Epidermal melanocyte (primary cell): ENCODE data around the gene TMEM92.
A peak's percentile ranks its signal among the peaks of the same experiment; 100 is the strongest.
"Not testable (repeated sequence)": the region's sequence is repeated elsewhere in the genome, so short reads cannot be mapped to it uniquely, and the experiment has no call there.

Experiments
- DNase-seq: peaks from one replicate; pipeline ENCODE4 v3.0.0; 2011; ENCODE audit warnings: low spot score; ENCODE audit not compliant: insufficient read length

The TMEM92 gene

GRCh38 chr17:50262001-50262794 is 12.1 kb upstream of the TMEM92 start:
- DNase-seq, result no peak

- no peak for DNase-seq
These were observed 10.7 kb upstream of the TMEM92 start for GRCh38 chr17:50263331-50264262.

- no peak for DNase-seq
These were observed 9.8 kb upstream of the TMEM92 start for GRCh38 chr17:50264263-50265113.

- no peak for DNase-seq
These were observed 9.1 kb upstream of the TMEM92 start for GRCh38 chr17:50265212-50265611.

GRCh38 chr17:50265690-50266315 is 8.5 kb upstream of the TMEM92 start:
- DNase-seq, result no peak

- peak; percentile 44 for DNase-seq
These were observed 7.7 kb upstream of the TMEM92 start for GRCh38 chr17:50266384-50267073.

- DNase-seq, result peak; percentile 68
These were observed 7.0 kb upstream of the TMEM92 start for GRCh38 chr17:50267074-50267841.

GRCh38 chr17:50268026-50268425 is 6.2 kb upstream of the TMEM92 start:
- no peak for DNase-seq

GRCh38 chr17:50268743-50269275 is 5.5 kb upstream of the TMEM92 start:
- no peak for DNase-seq

GRCh38 chr17:50269477-50270434 is 4.5 kb upstream of the TMEM92 start:
- DNase-seq, result peak; percentile 50

GRCh38 chr17:50270435-50271362 is 3.6 kb upstream of the TMEM92 start:
- DNase-seq, result peak; percentile 40

- not testable (repeated sequence) for DNase-seq
These were observed 2.9 kb upstream of the TMEM92 start for GRCh38 chr17:50271363-50271750.

GRCh38 chr17:50272246-50272645 is 2.0 kb upstream of the TMEM92 start:
- no peak for DNase-seq

- no peak for DNase-seq
These were observed 1.3 kb upstream of the TMEM92 start for GRCh38 chr17:50272711-50273653.

- DNase-seq, result no peak
These were observed 619 bp upstream of the TMEM92 start for GRCh38 chr17:50273654-50274040.

- no peak for DNase-seq
These were observed 593 bp downstream of the TMEM92 start for GRCh38 chr17:50274897-50275221.
